ENCODE data around the gene SH3PXD2A.
A peak's percentile ranks its signal among the peaks of the same experiment; 100 is the strongest.

SH3PXD2A gene

GRCh38 chr10:103681617-103682399 lies 173.6 kb downstream of the SH3PXD2A start:
- no peak for DNase-seq (ENCODE audit: low read depth)
- Histone ChIP-seq H3K36me3 (ENCODE audit: control insufficient read depth, insufficient read depth, low read length, severe bottlenecking) (no peaks in the 10 kb centered on the region), H3K4me1 (ENCODE audit: control insufficient read depth, insufficient read depth, low read length) (peaks cover 63% of the 10 kb centered on the region), H3K27me3 (replicated peaks; ENCODE audit: control insufficient read depth, insufficient read depth, low read length) (no peaks in the 10 kb centered on the region), H3K9me3 (ENCODE audit: control insufficient read depth, low read length) (no peaks in the 10 kb centered on the region), H3K4me3 (ENCODE audit: low read length) (no peak overlapping the region), H3K9ac (ENCODE audit: low read length) (peak overlapping the region; percentile 19)

GRCh38 chr10:103680869-103681236 lies 174.5 kb downstream of the SH3PXD2A start:
- no peaks in the 10 kb centered on the region for H3K9me3 ChIP-seq (ENCODE audit: control insufficient read depth, low read length)

GRCh38 chr10:103679096-103679790 lies 176.1 kb downstream of the SH3PXD2A start:
- no peaks in the 10 kb centered on the region for H3K27me3 ChIP-seq (replicated peaks; ENCODE audit: control insufficient read depth, insufficient read depth, low read length)
- no peaks in the 10 kb centered on the region for H3K9me3 ChIP-seq (ENCODE audit: control insufficient read depth, low read length)
- H3K36me3 ChIP-seq (ENCODE audit: control insufficient read depth, insufficient read depth, low read length, severe bottlenecking): no peaks in the 10 kb centered on the region
- no peak for DNase-seq (ENCODE audit: low read depth)
- H3K4me3 ChIP-seq (ENCODE audit: low read length): no peak overlapping the region
- peaks cover 73% of the 10 kb centered on the region for H3K4me1 ChIP-seq (ENCODE audit: control insufficient read depth, insufficient read depth, low read length)
- H3K9ac ChIP-seq (ENCODE audit: low read length): peak overlapping the region; percentile 93

More at GRCh38 chr10:103680869-103681236, 174.5 kb downstream of the SH3PXD2A start:
- H3K4me3 ChIP-seq (ENCODE audit: low read length): no peak overlapping the region
- no peaks in the 10 kb centered on the region for H3K27me3 ChIP-seq (replicated peaks; ENCODE audit: control insufficient read depth, insufficient read depth, low read length)
- H3K9ac ChIP-seq (ENCODE audit: low read length): peak overlapping the region; percentile 67
- H3K4me1 ChIP-seq (ENCODE audit: control insufficient read depth, insufficient read depth, low read length): peaks cover 66% of the 10 kb centered on the region
- DNase-seq (ENCODE audit: low read depth): no peak
- H3K36me3 ChIP-seq (ENCODE audit: control insufficient read depth, insufficient read depth, low read length, severe bottlenecking): no peaks in the 10 kb centered on the region

GRCh38 chr10:103678178-103678526 lies 177.2 kb downstream of the SH3PXD2A start:
- peak overlapping the region; percentile 79 for H3K4me3 ChIP-seq (ENCODE audit: low read length)
- peak; percentile 99 for DNase-seq (ENCODE audit: low read depth)

GRCh38 chr10:103677486-103678177 lies 177.7 kb downstream of the SH3PXD2A start:
- no peak for DNase-seq (ENCODE audit: low read depth)
- Histone ChIP-seq H3K4me3 (ENCODE audit: low read length) (peak overlapping the region; percentile 79), H3K4me1 (ENCODE audit: control insufficient read depth, insufficient read depth, low read length) (peaks cover 82% of the 10 kb centered on the region)

More at GRCh38 chr10:103678178-103678526, 177.2 kb downstream of the SH3PXD2A start:
- no peaks in the 10 kb centered on the region for H3K9me3 ChIP-seq (ENCODE audit: control insufficient read depth, low read length)
- H3K27me3 ChIP-seq (replicated peaks; ENCODE audit: control insufficient read depth, insufficient read depth, low read length): no peaks in the 10 kb centered on the region
- H3K36me3 ChIP-seq (ENCODE audit: control insufficient read depth, insufficient read depth, low read length, severe bottlenecking): no peaks in the 10 kb centered on the region
- peak overlapping the region; percentile 93 for H3K9ac ChIP-seq (ENCODE audit: low read length)
- H3K4me1 ChIP-seq (ENCODE audit: control insufficient read depth, insufficient read depth, low read length): peaks cover 82% of the 10 kb centered on the region

GRCh38 chr10:103676851-103677417 lies 178.4 kb downstream of the SH3PXD2A start:
- Histone ChIP-seq H3K9me3 (ENCODE audit: control insufficient read depth, low read length) (no peaks in the 10 kb centered on the region), H3K36me3 (ENCODE audit: control insufficient read depth, insufficient read depth, low read length, severe bottlenecking) (no peaks in the 10 kb centered on the region), H3K4me3 (ENCODE audit: low read length) (peak overlapping the region; percentile 79), H3K4me1 (ENCODE audit: control insufficient read depth, insufficient read depth, low read length) (peaks cover 77% of the 10 kb centered on the region), H3K9ac (ENCODE audit: low read length) (peak overlapping the region; percentile 93), H3K27me3 (replicated peaks; ENCODE audit: control insufficient read depth, insufficient read depth, low read length) (no peaks in the 10 kb centered on the region)
- peak; percentile 96 for DNase-seq (ENCODE audit: low read depth)

More at GRCh38 chr10:103677486-103678177, 177.7 kb downstream of the SH3PXD2A start:
- no peaks in the 10 kb centered on the region for H3K36me3 ChIP-seq (ENCODE audit: control insufficient read depth, insufficient read depth, low read length, severe bottlenecking)
- H3K9ac ChIP-seq (ENCODE audit: low read length): peak overlapping the region; percentile 93
- no peaks in the 10 kb centered on the region for H3K9me3 ChIP-seq (ENCODE audit: control insufficient read depth, low read length)
- no peaks in the 10 kb centered on the region for H3K27me3 ChIP-seq (replicated peaks; ENCODE audit: control insufficient read depth, insufficient read depth, low read length)

- H3K36me3 ChIP-seq (ENCODE audit: control insufficient read depth, insufficient read depth, low read length, severe bottlenecking): no peaks in the 10 kb centered on the region
- H3K4me3 ChIP-seq (ENCODE audit: low read length): peak overlapping the region; percentile 79
- H3K27me3 ChIP-seq (replicated peaks; ENCODE audit: control insufficient read depth, insufficient read depth, low read length): no peaks in the 10 kb centered on the region
- DNase-seq (ENCODE audit: low read depth): peak; percentile 82
- H3K9me3 ChIP-seq (ENCODE audit: control insufficient read depth, low read length): no peaks in the 10 kb centered on the region
- peaks cover 70% of the 10 kb centered on the region for H3K4me1 ChIP-seq (ENCODE audit: control insufficient read depth, insufficient read depth, low read length)
- H3K9ac ChIP-seq (ENCODE audit: low read length): peak overlapping the region; percentile 93
These were observed 179.2 kb downstream of the SH3PXD2A start for GRCh38 chr10:103676058-103676785.

- H3K36me3 ChIP-seq (ENCODE audit: control insufficient read depth, insufficient read depth, low read length, severe bottlenecking): no peaks in the 10 kb centered on the region
- peak overlapping the region; percentile 57 for H3K9ac ChIP-seq (ENCODE audit: low read length)
- H3K9me3 ChIP-seq (ENCODE audit: control insufficient read depth, low read length): no peaks in the 10 kb centered on the region
- H3K4me1 ChIP-seq (ENCODE audit: control insufficient read depth, insufficient read depth, low read length): peaks cover 56% of the 10 kb centered on the region
- no peak for DNase-seq (ENCODE audit: low read depth)
- H3K4me3 ChIP-seq (ENCODE audit: low read length): no peak overlapping the region
- no peaks in the 10 kb centered on the region for H3K27me3 ChIP-seq (replicated peaks; ENCODE audit: control insufficient read depth, insufficient read depth, low read length)
These were observed 181.8 kb downstream of the SH3PXD2A start for GRCh38 chr10:103673606-103674005.

GRCh38 chr10:103672345-103672744 lies 183.0 kb downstream of the SH3PXD2A start:
- no peak overlapping the region for H3K9ac ChIP-seq (ENCODE audit: low read length)
- H3K4me1 ChIP-seq (ENCODE audit: control insufficient read depth, insufficient read depth, low read length): peaks cover 56% of the 10 kb centered on the region
- no peaks in the 10 kb centered on the region for H3K36me3 ChIP-seq (ENCODE audit: control insufficient read depth, insufficient read depth, low read length, severe bottlenecking)
- H3K27me3 ChIP-seq (replicated peaks; ENCODE audit: control insufficient read depth, insufficient read depth, low read length): no peaks in the 10 kb centered on the region
- no peaks in the 10 kb centered on the region for H3K9me3 ChIP-seq (ENCODE audit: control insufficient read depth, low read length)
- no peak overlapping the region for H3K4me3 ChIP-seq (ENCODE audit: low read length)
- DNase-seq (ENCODE audit: low read depth): no peak

- no peaks in the 10 kb centered on the region for H3K9me3 ChIP-seq (ENCODE audit: control insufficient read depth, low read length)
- DNase-seq (ENCODE audit: low read depth): no peak
- peaks cover 58% of the 10 kb centered on the region for H3K4me1 ChIP-seq (ENCODE audit: control insufficient read depth, insufficient read depth, low read length)
- H3K27me3 ChIP-seq (replicated peaks; ENCODE audit: control insufficient read depth, insufficient read depth, low read length): no peaks in the 10 kb centered on the region
- H3K36me3 ChIP-seq (ENCODE audit: control insufficient read depth, insufficient read depth, low read length, severe bottlenecking): no peaks in the 10 kb centered on the region
- H3K9ac ChIP-seq (ENCODE audit: low read length): no peak overlapping the region
- no peak overlapping the region for H3K4me3 ChIP-seq (ENCODE audit: low read length)
These were observed 184.1 kb downstream of the SH3PXD2A start for GRCh38 chr10:103671126-103671895.
